ENCODE results near the gene LONRF3.
A peak's percentile ranks its signal among the peaks of the same experiment; 100 is the strongest.

Gene LONRF3

DNA sequence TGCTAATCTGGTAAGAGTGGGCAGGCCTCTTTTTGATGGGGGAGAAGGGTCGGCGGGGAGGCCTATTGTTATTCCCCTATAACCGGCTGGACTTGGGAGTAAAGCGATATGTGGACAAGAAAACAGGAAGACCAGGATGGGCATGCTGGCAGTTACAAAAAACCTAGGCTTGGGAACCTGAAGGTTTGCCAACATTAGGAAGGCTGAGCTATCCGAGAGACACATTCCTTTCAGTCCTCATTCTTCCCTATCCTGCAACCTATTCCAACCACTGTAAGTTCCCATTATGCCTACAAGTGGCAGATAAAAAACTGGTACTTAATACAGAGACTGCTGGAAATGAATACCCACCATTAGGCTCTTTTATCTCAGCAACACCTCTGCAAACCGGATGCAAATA lies 66.0 kb downstream of the LONRF3 start:
- no peak for DNase-seq

GRCh38 chrX:119041175-119041574 lies 66.8 kb downstream of the LONRF3 start:
- DNase-seq: no peak

DNA sequence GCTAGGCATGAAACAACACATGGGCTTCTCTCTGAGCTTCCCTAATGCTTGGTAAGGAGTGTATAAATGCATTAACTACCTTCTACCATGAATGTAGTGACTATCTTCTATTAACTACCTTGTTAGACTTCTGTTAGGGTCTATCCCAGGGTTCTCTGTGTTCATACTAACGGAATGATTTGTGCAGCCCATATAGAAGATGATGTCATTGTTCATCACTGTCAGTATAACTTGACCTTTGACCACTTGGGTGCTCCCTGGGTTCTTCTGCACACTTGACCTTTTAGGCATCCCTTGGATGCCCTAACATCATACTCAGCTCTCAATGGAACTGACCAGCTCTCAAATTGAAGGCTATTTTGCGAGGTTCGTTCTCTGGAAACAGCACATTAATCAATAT lies 67.6 kb downstream of the LONRF3 start:
- no peak for DNase-seq

DNA sequence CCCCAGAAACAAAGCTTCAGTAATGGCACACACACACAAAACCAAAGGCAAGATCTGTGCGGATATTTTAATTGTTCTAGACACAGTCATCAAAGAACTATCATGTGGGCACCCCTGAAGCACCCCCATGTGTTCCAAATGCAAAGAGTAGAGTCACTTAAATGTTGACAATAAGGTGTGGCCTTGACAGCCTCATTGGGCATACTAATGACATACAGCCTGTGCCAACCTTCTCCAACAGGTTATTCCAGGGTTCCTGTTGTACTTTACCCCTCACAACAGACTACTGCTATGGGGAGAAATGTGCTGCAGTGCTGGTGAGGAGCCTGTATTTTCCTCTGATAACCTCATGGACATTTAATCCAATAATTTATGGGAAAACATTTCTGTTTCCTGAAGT lies 68.6 kb downstream of the LONRF3 start:
- DNase-seq: no peak

- no peak for DNase-seq
Observed at GRCh38 chrX:119045884-119046283, 71.5 kb downstream of the LONRF3 start.

DNA sequence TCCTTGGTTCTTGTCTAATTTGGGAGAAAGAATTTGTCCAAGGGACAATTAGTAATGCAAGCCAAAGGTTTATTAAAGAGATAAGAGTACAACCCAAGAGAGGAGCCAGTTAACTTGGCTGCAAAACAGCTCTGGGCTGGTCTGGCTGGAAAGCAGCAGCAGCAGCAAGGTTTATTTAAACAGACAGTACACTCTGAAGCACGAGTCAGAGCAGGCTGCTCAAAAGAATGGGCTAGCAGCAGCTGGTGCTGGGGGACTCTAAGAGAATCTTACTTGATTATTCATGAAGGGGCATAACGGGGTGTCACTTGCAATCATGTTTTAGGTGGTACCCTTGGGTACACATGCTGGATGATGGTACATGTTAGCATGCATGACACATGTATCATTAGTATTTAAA lies 81.3 kb downstream of the LONRF3 start:
- DNase-seq: no peak

GRCh38 chrX:119062750-119063374 lies 88.4 kb downstream of the LONRF3 start:
- no peak for DNase-seq

GRCh38 chrX:119063428-119063827 lies 89.0 kb downstream of the LONRF3 start:
- DNase-seq: no peak

- DNase-seq: peak; percentile 21 to 25
Observed at GRCh38 chrX:119067023-119067739, 92.8 kb downstream of the LONRF3 start.
